Activated CD8-positive, alpha-beta T cell treated with anti-CD3 and anti-CD28 coated beads for 36 hours (primary cell): Measurements from ENCODE around the gene ZW10. TPM values are rescaled to one million over a fixed set of nuclear protein-coding genes. Genes with fewer than 3 reads are reported as not detected.

Source experiments
- ATAC-seq: fragments of 200-7000 bp; cut with Tn5 transposase; one replicate; pipeline ENCODE4 v1.10.0; 2021; ENCODE audit warnings: mild to moderate bottlenecking, moderate library complexity
- CTCF ChIA-PET: fragments of 350-600 bp; sonication (Branson Sonifier 250); formaldehyde crosslinking; loops from one replicate; lab custom pipeline; 2021; ENCODE audit warnings: antibody characterized with exemption; lab: Charles Lee
- POLR2A ChIA-PET: fragments of 350-600 bp; sonication (Branson Sonifier 250); formaldehyde crosslinking; loops from one replicate; lab custom pipeline; 2021; ENCODE audit warnings: antibody characterized with exemption; lab: Charles Lee
- DNase-seq: peaks from one replicate; pipeline ENCODE4 v3.0.0-alpha.2; 2020
- H3K27ac Mint-ChIP-seq: one replicate; pipeline ENCODE4 v1.8.0; 2021; ENCODE audit warnings: mild to moderate bottlenecking, mixed read lengths
- H3K27me3 Mint-ChIP-seq: one replicate; pipeline ENCODE4 v1.8.0; 2021; ENCODE audit warnings: mixed read lengths
- H3K36me3 Mint-ChIP-seq: one replicate; pipeline ENCODE4 v1.8.0; 2021; ENCODE audit warnings: low read depth, mixed read lengths
- H3K4me1 Mint-ChIP-seq: one replicate; pipeline ENCODE4 v1.8.0; 2021; ENCODE audit warnings: low read depth, mixed read lengths
- H3K4me3 Mint-ChIP-seq: one replicate; pipeline ENCODE4 v1.8.0; 2021; ENCODE audit warnings: mild to moderate bottlenecking, moderate library complexity, mixed read lengths
- H3K9me3 Mint-ChIP-seq: one replicate; pipeline ENCODE4 v1.8.0; 2021; ENCODE audit warnings: mixed read lengths
- intact Hi-C: fragments of 100-400 bp; cut with micrococcal nuclease; formaldehyde crosslinking; loops from one replicate; pipeline ENCODE4 v1.10.0; 2022
- total RNA-seq, 2 experiments: library from RNA; stranded (reverse); gene quantifications; one replicate each; pipeline ENCODE4 v1.2.3, GENCODE V29; 2021
- TF ChIP-seq, protein P1 (sequence below): fragments of 200-600 bp; IDR thresholded peaks from one replicate; pipeline ENCODE4 v1.8.0; 2022; ENCODE audit warnings: antibody characterized with exemption, mild to moderate bottlenecking

The ZW10 gene
- 10 to 100 TPM; 15.2 to 15.5 TPM for total RNA-seq

DNA sequence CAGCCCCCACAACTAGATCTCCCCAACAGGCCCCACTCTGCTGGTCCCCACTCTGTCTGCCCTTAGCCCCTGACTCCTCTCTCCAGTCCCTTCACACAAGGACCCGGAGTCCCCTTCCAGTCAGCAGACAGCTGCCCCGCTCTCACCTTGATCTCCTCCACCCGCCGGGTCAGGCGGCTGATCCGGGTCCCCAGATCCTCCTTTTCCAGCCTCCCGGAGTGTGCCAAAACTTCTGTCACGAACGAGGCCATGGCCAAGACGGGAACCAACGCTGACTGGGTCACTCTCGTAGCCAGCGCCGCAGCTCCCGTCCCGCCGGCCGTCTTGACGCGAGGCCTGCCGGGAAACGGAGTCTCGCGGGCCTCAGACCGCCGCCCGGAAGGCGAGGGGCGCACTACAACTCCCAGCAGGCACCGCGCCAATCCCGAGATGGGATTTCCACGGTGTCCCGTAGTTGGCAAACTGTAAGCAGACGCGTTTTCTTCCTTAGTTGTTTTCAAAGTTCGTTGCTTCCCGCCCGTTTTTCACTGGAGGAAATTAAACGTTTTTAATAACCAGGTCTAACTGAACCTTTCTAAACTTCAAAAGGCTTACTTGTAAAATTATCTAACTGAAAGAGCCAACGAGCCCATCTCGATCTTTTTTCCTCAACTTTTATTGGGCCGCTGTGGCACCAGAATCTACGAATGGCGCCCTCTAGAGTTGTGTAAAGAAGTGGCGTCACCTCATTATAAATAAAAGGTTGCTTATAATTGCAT, at the start of gene ZW10:
ZW10 (minus strand) TSS at position 277 of the 758 bp plus-strand sequence; CDS start at position 251, 26 bp downstream.
- POLR2A ChIA-PET = interaction anchor here (1.2 kb wide), 1 partner anchor 9 kb away, joined by 4 read pairs; no protein-coding TSS in a partner anchor
- Mint-ChIP-seq H3K27me3 (peaks cover 3% of the 10 kb centered on the region), H3K4me1 (peaks cover 10% of the 10 kb centered on the region), H3K9me3 (no peaks in the 10 kb centered on the region), H3K27ac (peak within 1 kb of the TSS; percentile 97), H3K36me3 (peaks cover 4% of the 10 kb centered on the region), H3K4me3 (peak within 1 kb of the TSS; percentile 89)
- DNase-seq = peak; percentile 95
- TF ChIP-seq, protein P1, sequence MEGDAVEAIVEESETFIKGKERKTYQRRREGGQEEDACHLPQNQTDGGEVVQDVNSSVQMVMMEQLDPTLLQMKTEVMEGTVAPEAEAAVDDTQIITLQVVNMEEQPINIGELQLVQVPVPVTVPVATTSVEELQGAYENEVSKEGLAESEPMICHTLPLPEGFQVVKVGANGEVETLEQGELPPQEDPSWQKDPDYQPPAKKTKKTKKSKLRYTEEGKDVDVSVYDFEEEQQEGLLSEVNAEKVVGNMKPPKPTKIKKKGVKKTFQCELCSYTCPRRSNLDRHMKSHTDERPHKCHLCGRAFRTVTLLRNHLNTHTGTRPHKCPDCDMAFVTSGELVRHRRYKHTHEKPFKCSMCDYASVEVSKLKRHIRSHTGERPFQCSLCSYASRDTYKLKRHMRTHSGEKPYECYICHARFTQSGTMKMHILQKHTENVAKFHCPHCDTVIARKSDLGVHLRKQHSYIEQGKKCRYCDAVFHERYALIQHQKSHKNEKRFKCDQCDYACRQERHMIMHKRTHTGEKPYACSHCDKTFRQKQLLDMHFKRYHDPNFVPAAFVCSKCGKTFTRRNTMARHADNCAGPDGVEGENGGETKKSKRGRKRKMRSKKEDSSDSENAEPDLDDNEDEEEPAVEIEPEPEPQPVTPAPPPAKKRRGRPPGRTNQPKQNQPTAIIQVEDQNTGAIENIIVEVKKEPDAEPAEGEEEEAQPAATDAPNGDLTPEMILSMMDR = peak; percentile 94
- intact Hi-C loops = no loop called here
- peak; percentile 97 for ATAC-seq
- CTCF ChIA-PET = interaction anchor here (0.6 to 1.7 kb wide), 11 partner anchors 8 to 1166 kb away, joined by 3 to 5 read pairs (median 3); partner anchors contain the start of gene USP28

DNA sequence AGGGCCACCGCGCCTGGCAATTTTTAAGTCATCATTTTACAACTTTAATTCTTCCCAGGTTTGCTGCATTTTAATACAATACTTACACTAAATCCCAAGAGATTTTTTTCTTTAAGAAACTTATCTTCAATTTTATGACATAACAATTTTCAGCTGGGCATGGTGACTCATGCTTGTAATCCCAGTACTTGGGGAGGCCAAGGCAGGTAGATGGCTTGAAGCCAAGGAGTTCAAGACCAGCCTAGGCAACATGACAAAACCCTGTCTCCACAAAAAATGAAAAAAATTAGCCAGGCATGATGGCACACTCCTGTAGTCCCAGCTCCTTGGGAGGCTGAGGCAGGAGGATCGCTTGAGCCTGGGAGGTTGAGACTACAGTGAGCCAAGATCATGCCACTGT, 44.9 kb upstream of the ZW10 start:
- no peak for ATAC-seq
- H3K4me3 Mint-ChIP-seq = no peak overlapping the region
- no peaks in the 10 kb centered on the region for H3K4me1 Mint-ChIP-seq
- DNase-seq = no peak
- POLR2A ChIA-PET = no interaction called here
- intact Hi-C loops = no loop called here
- H3K27ac Mint-ChIP-seq = no peak overlapping the region
- H3K36me3 Mint-ChIP-seq = peaks cover 25% of the 10 kb centered on the region
- CTCF ChIA-PET = no interaction called here
- H3K9me3 Mint-ChIP-seq = no peaks in the 10 kb centered on the region
- no peaks in the 10 kb centered on the region for H3K27me3 Mint-ChIP-seq
- TF ChIP-seq, protein P1 = no peak

DNA sequence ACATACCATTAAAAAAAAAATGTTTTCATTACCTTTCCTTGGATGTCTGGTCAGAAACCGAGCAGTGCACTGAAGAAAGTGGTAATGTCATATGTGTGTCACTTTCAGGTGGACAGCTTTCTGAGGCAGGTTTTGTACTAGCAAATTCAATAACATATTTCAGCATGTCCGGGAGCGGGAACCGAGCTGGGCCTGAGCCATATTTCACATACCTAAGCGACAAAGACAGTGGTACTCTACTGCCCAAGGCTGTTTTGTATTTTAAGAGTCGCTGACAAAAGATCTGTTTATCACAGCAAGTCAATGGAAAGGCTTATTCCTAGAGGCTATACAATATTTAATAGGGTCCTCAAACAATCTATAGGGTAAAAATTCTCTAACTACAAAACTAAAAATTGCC, 44.1 kb upstream of the ZW10 start:
- intact Hi-C loops = no loop called here
- DNase-seq = no peak
- no peaks in the 10 kb centered on the region for H3K4me1 Mint-ChIP-seq
- ATAC-seq = no peak
- no peaks in the 10 kb centered on the region for H3K27me3 Mint-ChIP-seq
- ChIA-PET CTCF (interaction anchor here (0.8 kb wide), 1 partner anchor 21 kb away, joined by 3 read pairs; no protein-coding TSS in a partner anchor), POLR2A (no interaction called here)
- TF ChIP-seq, protein P1 = no peak
- peaks cover 19% of the 10 kb centered on the region for H3K36me3 Mint-ChIP-seq
- H3K4me3 Mint-ChIP-seq = no peak overlapping the region
- no peak overlapping the region for H3K27ac Mint-ChIP-seq
- no peaks in the 10 kb centered on the region for H3K9me3 Mint-ChIP-seq

GRCh38 chr11:113817162-113817561, 43.7 kb upstream of the ZW10 start:
- H3K36me3 Mint-ChIP-seq = peaks cover 17% of the 10 kb centered on the region
- CTCF ChIA-PET = interaction anchor here (0.8 kb wide), 1 partner anchor 21 kb away, joined by 3 read pairs; no protein-coding TSS in a partner anchor
- TF ChIP-seq, protein P1 = no peak
- H3K27ac Mint-ChIP-seq = no peak overlapping the region
- DNase-seq (no peak), ATAC-seq (no peak)
- intact Hi-C loops = no loop called here
- H3K4me3 Mint-ChIP-seq = no peak overlapping the region
- H3K27me3 Mint-ChIP-seq = no peaks in the 10 kb centered on the region
- no peaks in the 10 kb centered on the region for H3K4me1 Mint-ChIP-seq
- POLR2A ChIA-PET = no interaction called here
- H3K9me3 Mint-ChIP-seq = no peaks in the 10 kb centered on the region

GRCh38 chr11:113814181-113814580, 40.7 kb upstream of the ZW10 start:
- CTCF ChIA-PET = no interaction called here
- Mint-ChIP-seq H3K4me1 (no peaks in the 10 kb centered on the region), H3K9me3 (no peaks in the 10 kb centered on the region), H3K27ac (no peak overlapping the region), H3K36me3 (peaks cover 12% of the 10 kb centered on the region), H3K27me3 (no peaks in the 10 kb centered on the region), H3K4me3 (no peak overlapping the region)
- POLR2A ChIA-PET = no interaction called here
- TF ChIP-seq, protein P1 = no peak
- ATAC-seq (no peak), DNase-seq (no peak)
- intact Hi-C loops = no loop called here
